ENCODE results near the gene HIGD2A. TPM values are rescaled to one million over a fixed set of nuclear protein-coding genes. Genes with fewer than 3 reads are reported as not detected.

Gene HIGD2A
- total RNA-seq, 1 experiment from 2014 or later: 72.6 TPM

- Mint-ChIP-seq H3K4me3 (ENCODE audit: low read depth, unreplicated experiment) (peak overlapping the region; percentile 0), H3K4me1 (ENCODE audit: low read depth, unreplicated experiment) (peaks cover 17% of the 10 kb centered on the region), H3K27ac (ENCODE audit: unreplicated experiment) (no peak overlapping the region), H3K9me3 (ENCODE audit: low read depth, unreplicated experiment) (no peaks in the 10 kb centered on the region), H3K27me3 (ENCODE audit: unreplicated experiment) (no peaks in the 10 kb centered on the region), H3K36me3 (ENCODE audit: insufficient read depth, unreplicated experiment) (peaks cover 13% of the 10 kb centered on the region)
- intact Hi-C loops (cut with micrococcal nuclease; ENCODE audit: unreplicated experiment): no loop called here
- peak; percentile 65 for DNase-seq
- BruUV-seq (replicated peaks): no TSS peak
- CTCF ChIA-PET: interaction anchor here (0.9 to 1.5 kb wide), 3 partner anchors 10 to 47 kb away, joined by 4 to 5 read pairs (median 4); partner anchors contain the start of genes FAF2, HIGD2A and NOP16
- no peak for TF ChIP-seq CTCF (IDR thresholded peaks at IDR 0.05; ENCODE audit: unreplicated experiment)
Observed at GRCh38 chr5:176400382-176401156, 12.0 kb downstream of the HIGD2A start.

GRCh38 chr5:176401281-176402205, 13.0 kb downstream of the HIGD2A start:
- no TSS peak for BruUV-seq (replicated peaks)
- TF ChIP-seq CTCF (IDR thresholded peaks at IDR 0.05; ENCODE audit: unreplicated experiment): no peak
- peak overlapping the region; percentile 0 for H3K4me3 Mint-ChIP-seq (ENCODE audit: low read depth, unreplicated experiment)
- intact Hi-C loops (cut with micrococcal nuclease; ENCODE audit: unreplicated experiment): no loop called here
- peaks cover 17% of the 10 kb centered on the region for H3K4me1 Mint-ChIP-seq (ENCODE audit: low read depth, unreplicated experiment)
- no peaks in the 10 kb centered on the region for H3K27me3 Mint-ChIP-seq (ENCODE audit: unreplicated experiment)
- CTCF ChIA-PET: interaction anchor here (1.4 to 1.5 kb wide), 2 partner anchors 13 to 47 kb away, joined by 4 to 5 read pairs; partner anchors contain the start of genes FAF2, HIGD2A and NOP16
- no peaks in the 10 kb centered on the region for H3K9me3 Mint-ChIP-seq (ENCODE audit: low read depth, unreplicated experiment)
- no peak for DNase-seq
- no peak overlapping the region for H3K27ac Mint-ChIP-seq (ENCODE audit: unreplicated experiment)
- peaks cover 17% of the 10 kb centered on the region for H3K36me3 Mint-ChIP-seq (ENCODE audit: insufficient read depth, unreplicated experiment)

- CTCF ChIA-PET: interaction anchor here (0.5 to 1.0 kb wide), 5 partner anchors 11 to 538 kb away, joined by 3 to 6 read pairs (median 3); no protein-coding TSS in a partner anchor
- TF ChIP-seq CTCF (IDR thresholded peaks at IDR 0.05; ENCODE audit: unreplicated experiment): no peak
- no peak for DNase-seq
Observed at GRCh38 chr5:176405656-176406435, 17.3 kb downstream of the HIGD2A start.

More at GRCh38 chr5:176405656-176406435, 17.3 kb downstream of the HIGD2A start:
- BruUV-seq (replicated peaks): no TSS peak
- no peak overlapping the region for H3K27ac Mint-ChIP-seq (ENCODE audit: unreplicated experiment)
- no peak overlapping the region for H3K4me3 Mint-ChIP-seq (ENCODE audit: low read depth, unreplicated experiment)
- H3K9me3 Mint-ChIP-seq (ENCODE audit: low read depth, unreplicated experiment): no peaks in the 10 kb centered on the region
- peaks cover 17% of the 10 kb centered on the region for H3K4me1 Mint-ChIP-seq (ENCODE audit: low read depth, unreplicated experiment)
- H3K27me3 Mint-ChIP-seq (ENCODE audit: unreplicated experiment): no peaks in the 10 kb centered on the region
- peaks cover 21% of the 10 kb centered on the region for H3K36me3 Mint-ChIP-seq (ENCODE audit: insufficient read depth, unreplicated experiment)
- intact Hi-C loops (cut with micrococcal nuclease; ENCODE audit: unreplicated experiment): no loop called here
